ENCODE data around the gene KCNH2. TPM values are rescaled to one million over a fixed set of nuclear protein-coding genes. Genes with fewer than 3 reads are reported as not detected.

KCNH2 gene
- total RNA-seq, 1 donor from 2014 or later, result 1.9 TPM

DNA sequence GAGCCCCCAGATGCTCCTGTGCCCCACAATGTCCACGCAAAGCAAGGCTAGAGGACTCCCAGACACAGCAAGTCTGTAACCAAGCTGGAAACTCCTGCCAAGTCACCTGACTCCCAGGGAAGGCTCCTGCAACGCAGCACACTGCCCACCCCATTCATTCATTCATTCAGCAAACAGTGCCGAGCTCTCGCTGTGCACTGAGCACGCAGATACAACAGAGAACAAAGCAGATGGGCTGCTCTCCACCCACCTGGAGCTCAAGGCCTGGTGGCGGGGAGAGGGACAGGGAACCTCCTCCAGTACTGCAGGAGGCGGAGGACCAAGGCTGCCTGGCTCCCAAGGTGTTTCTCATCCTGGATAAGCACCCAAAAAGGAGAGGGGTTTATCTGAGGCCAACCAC is 8.6 kb downstream of the KCNH2 start:
- H3K4me3 ChIP-seq (ENCODE audit: low read depth, low read length), result no peak overlapping the region
- TF ChIP-seq, protein P1, sequence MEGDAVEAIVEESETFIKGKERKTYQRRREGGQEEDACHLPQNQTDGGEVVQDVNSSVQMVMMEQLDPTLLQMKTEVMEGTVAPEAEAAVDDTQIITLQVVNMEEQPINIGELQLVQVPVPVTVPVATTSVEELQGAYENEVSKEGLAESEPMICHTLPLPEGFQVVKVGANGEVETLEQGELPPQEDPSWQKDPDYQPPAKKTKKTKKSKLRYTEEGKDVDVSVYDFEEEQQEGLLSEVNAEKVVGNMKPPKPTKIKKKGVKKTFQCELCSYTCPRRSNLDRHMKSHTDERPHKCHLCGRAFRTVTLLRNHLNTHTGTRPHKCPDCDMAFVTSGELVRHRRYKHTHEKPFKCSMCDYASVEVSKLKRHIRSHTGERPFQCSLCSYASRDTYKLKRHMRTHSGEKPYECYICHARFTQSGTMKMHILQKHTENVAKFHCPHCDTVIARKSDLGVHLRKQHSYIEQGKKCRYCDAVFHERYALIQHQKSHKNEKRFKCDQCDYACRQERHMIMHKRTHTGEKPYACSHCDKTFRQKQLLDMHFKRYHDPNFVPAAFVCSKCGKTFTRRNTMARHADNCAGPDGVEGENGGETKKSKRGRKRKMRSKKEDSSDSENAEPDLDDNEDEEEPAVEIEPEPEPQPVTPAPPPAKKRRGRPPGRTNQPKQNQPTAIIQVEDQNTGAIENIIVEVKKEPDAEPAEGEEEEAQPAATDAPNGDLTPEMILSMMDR (conservative IDR thresholded peaks at IDR 0.05; ENCODE audit: low read depth, low read length), result no peak
- no peak for DNase-seq (ENCODE audit: low read depth)

DNA sequence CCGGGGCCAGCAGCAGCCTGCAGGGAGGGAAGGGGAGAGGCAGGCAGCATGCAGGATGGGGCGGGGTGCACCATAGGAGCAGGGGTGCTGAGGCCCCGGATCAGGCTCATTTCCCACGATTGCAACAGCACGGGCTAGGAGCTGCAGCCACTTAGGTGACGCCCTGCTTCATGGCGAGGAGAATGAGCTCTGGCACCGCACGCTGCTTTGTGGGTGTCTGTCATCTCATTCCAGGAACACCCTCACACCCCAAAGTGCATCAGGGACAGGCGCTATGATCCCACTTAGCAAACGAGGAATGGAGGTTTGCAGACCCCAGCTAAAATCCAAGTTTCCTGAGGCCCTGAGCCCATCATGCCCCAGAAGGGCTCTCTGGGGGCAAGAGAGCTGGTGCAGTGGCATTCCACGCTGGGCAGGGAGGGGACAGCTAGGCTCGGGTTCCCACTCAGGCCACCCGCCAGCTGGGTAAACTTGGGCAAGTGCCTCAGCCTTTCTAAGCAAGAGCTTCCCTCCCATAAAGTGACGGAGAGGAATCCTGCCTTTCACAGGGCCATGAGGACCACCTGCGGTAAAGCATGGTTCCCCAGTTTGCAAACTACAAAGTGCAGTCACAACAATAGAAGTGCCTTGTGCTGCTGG is 9.3 kb downstream of the KCNH2 start:
- TF ChIP-seq, protein P1 (conservative IDR thresholded peaks at IDR 0.05; ENCODE audit: low read depth, low read length), result no peak
- DNase-seq (ENCODE audit: low read depth), result no peak
- H3K4me3 ChIP-seq (ENCODE audit: low read depth, low read length), result no peak overlapping the region

DNA sequence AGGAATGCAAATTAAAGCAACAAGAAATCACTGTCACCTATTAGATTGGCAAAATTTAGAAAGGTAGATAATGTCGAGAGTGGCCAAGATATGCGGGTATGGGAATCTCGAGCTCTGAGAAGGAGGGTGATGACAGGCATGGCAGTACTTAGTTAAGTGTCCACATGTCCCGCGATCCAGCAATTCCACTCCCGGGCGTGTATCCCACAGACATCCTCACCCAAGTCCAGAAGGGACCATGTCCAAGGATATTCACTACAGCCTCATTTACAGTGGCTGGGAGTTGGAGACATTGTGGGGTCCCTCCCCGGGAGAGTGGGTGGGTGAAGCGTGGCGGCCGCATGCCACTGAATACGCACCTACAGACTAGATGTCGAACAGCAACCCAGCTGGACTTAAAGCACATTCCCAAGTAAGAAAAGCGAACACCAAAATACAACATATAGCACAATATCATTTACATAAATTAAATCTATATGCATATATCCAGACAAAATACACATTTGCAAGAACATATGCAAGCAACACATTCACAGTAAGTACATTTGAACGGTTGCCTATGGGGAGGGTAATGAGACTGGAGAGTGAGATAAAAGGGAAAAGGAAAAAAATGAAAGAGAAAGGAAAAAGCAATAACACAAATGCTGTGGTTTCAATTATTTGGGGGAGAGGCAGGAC is 9.9 kb downstream of the KCNH2 start:
- DNase-seq (ENCODE audit: low read depth), result no peak
- TF ChIP-seq, protein P1 (conservative IDR thresholded peaks at IDR 0.05; ENCODE audit: low read depth, low read length), result no peak
- no peak overlapping the region for H3K4me3 ChIP-seq (ENCODE audit: low read depth, low read length)

DNA sequence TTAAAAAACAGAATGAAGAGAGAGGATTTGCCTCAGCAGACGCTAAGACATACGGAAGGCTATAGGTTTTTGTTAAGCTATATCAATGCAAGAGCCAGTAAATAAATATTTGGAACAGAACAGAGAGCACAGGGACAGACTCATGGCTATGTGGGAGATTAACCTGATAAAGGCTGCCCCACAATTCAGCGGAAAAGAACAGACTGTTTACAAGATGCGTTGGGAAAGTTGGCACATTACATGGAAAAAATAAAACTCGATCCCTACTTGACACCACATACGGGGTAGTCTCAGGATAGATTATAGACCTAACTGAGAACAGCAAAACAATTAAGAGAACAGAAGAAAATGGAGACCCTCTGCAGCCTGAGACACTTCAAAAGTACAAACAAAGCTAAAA is 10.8 kb downstream of the KCNH2 start:
- H3K4me3 ChIP-seq (ENCODE audit: low read depth, low read length), result no peak overlapping the region
- TF ChIP-seq, protein P1 (conservative IDR thresholded peaks at IDR 0.05; ENCODE audit: low read depth, low read length), result no peak
- DNase-seq (ENCODE audit: low read depth), result no peak

DNA sequence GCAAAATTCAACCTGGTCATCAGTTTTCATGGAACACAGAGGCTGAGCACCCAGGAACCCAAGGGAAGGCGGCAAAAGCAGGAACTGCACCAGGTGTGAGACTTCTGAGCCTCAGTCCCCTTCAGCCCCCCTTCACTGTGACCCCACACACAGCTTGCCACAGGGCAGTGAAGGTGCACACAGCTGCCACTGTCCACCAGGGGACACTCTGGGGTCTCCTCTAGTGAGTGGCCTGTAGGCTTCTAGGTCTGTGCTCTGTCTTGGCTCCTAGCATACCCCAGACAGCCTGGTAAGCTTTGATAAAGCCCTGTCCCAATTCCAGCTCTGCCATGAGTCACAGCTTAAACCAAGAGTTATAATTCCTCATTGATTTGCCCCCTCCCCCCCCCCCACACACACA is 12.1 kb downstream of the KCNH2 start:
- H3K4me3 ChIP-seq (ENCODE audit: low read depth, low read length), result no peak overlapping the region
- DNase-seq (ENCODE audit: low read depth), result no peak
- TF ChIP-seq, protein P1 (conservative IDR thresholded peaks at IDR 0.05; ENCODE audit: low read depth, low read length), result peak; percentile 25

DNA sequence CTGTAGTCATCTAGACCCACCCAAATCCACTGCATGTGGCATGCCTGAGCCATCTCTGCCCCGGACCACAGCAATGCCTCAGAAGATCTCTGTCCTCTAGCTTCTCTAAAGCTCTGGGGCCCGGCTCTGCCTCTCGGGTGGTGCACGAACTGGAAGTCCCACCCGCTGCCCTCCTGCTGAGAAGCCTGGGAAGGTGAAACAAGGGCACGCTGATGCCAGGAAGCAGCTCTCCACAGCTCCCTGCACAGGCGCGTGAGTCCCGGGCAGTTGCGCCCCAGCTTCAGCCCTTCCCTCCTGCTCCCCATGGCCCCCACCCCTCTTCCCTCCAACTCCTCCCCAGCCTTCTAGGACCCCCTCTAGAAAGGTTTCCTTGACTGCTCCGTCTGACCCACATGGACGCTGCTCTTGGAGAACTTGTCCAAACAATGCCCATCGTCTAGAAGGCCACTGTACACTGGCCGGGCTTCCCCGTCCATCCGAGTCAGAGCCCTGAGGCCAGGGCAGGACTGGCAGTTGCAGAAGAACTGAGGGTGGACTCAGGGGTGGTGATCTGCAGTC is 12.8 kb downstream of the KCNH2 start:
- no peak overlapping the region for H3K4me3 ChIP-seq (ENCODE audit: low read depth, low read length)
- TF ChIP-seq, protein P1 (conservative IDR thresholded peaks at IDR 0.05; ENCODE audit: low read depth, low read length), result no peak
- DNase-seq (ENCODE audit: low read depth), result no peak
